GM12892 (cell line): ENCODE data around the gene C3orf33.

Source experiments
- POLR2A ChIP-seq: IDR thresholded peaks from 2 replicates; pipeline ENCODE4 v1.6.1; 2011; ENCODE audit warnings: low read depth, low read length, control low read depth
- POLR2AphosphoS5 ChIP-seq: IDR thresholded peaks from 2 replicates; pipeline ENCODE4 v1.6.1; 2011; ENCODE audit warnings: low read depth, low read length, control low read depth
- TAF1 ChIP-seq: IDR thresholded peaks from 2 replicates; pipeline ENCODE4 v1.6.1; 2011; ENCODE audit warnings: low read depth, mild to moderate bottlenecking, control low read depth, low read length, borderline replicate concordance

- TF ChIP-seq POLR2AphosphoS5 (no peak), POLR2A (no peak), TAF1 (no peak)
Measured at GRCh38 chr3:155809181-155809580, 3.1 kb upstream of the C3orf33 start.
